HepG2 (cell line): ENCODE data around the gene IER2. TPM values are rescaled to one million over a fixed set of nuclear protein-coding genes. Genes with fewer than 3 reads are reported as not detected.

Source experiments
- ATAC-seq: fragments of 200-7000 bp; cut with Tn5 transposase; 3 replicates; pipeline ENCODE4 v1.9.1; 2020; ENCODE audit warnings: mild to moderate bottlenecking, moderate library complexity
- BruUV-seq: library from RNA; stranded (reverse); fragments of 400-500 nt; replicated peaks from 2 replicates; lab custom pipeline; 2021; lab: Mats Ljungman, UMichigan
- CTCF ChIA-PET: fragments of 300-600 bp; formaldehyde crosslinking; extraction: SDS; loops from one replicate; lab custom pipeline; 2021; ENCODE audit warnings: low total read pairs, inconsistent platforms, low intra/inter-chr PET ratio; lab: Yijun Ruan, JAX
- POLR2A ChIA-PET: fragments of 350-600 bp; sonication (Branson Sonifier 250); formaldehyde crosslinking; loops from one replicate; lab custom pipeline; 2020; ENCODE audit warnings: antibody characterized with exemption, inconsistent platforms; lab: Yijun Ruan, JAX
- DNase-seq: peaks from one replicate; pipeline ENCODE4 v3.0.0-alpha.2; 2015; ENCODE audit warnings: low spot score
- FAIRE-seq: peaks from 3 replicates; lab custom pipeline; 2011; peaks lifted over from hg19 to GRCh38; lab: Jason Lieb, UNC
- H2AFZ ChIP-seq: one replicate; pipeline ENCODE4 v1.6.1; 2011; ENCODE audit warnings: low read length, inconsistent platforms
- H3K27ac ChIP-seq: fragments of 300-600 bp; 3 replicates; pipeline ENCODE4 v1.8.0; 2011; ENCODE audit warnings: mixed run types, mild to moderate bottlenecking, mixed read lengths, low read length, inconsistent platforms; ENCODE audit not compliant: insufficient read depth; ENCODE audit errors: extremely low read length
- H3K27me3 ChIP-seq, 2 experiments: fragments of 200-600 bp in 1 of 2; 2 replicates in 1 of 2; 3 replicates in 1 of 2; pipeline versions ENCODE4 v1.6.0 to v1.8.0; 2011; ENCODE audit warnings: low read length in 2 of 2, mild to moderate bottlenecking in 2 of 2, moderate library complexity in 2 of 2, inconsistent platforms in 1 of 2; ENCODE audit not compliant: insufficient read depth in 2 of 2, control insufficient read depth in 1 of 2
- H3K36me3 ChIP-seq, 2 experiments: fragments of 200-600 bp in 1 of 2; replicated peaks in 1 of 2; 2 replicates in 1 of 2; 3 replicates in 1 of 2; pipeline versions ENCODE4 v1.5.1 to v1.8.0; 2011; ENCODE audit warnings: low read length in 2 of 2, inconsistent platforms in 1 of 2; ENCODE audit not compliant: insufficient read depth in 2 of 2, control insufficient read depth in 1 of 2
- H3K4me1 ChIP-seq: 2 replicates; pipeline ENCODE4 v1.5.1; 2012; ENCODE audit warnings: low read length, inconsistent platforms; ENCODE audit not compliant: insufficient read depth
- H3K4me2 ChIP-seq: 2 replicates; pipeline ENCODE4 v1.6.0; 2011; ENCODE audit warnings: low read depth, low read length, inconsistent platforms
- H3K4me3 ChIP-seq, 3 experiments: fragments of 200-600 bp in 1 of 3; sonication (generic), shearing (Covaris generic) in 1 of 3; replicated peaks in 1 of 3; 2 replicates each; pipeline ENCODE4 v1.5.1; 2011 to 2016; ENCODE audit warnings: low read length in 3 of 3, inconsistent platforms in 2 of 3, low read depth in 2 of 3, mild to moderate bottlenecking in 2 of 3, control low read depth in 1 of 3, mixed read lengths in 1 of 3; ENCODE audit not compliant: insufficient read depth in 1 of 3
- H3K79me2 ChIP-seq: one replicate; pipeline ENCODE4 v1.6.1; 2011; ENCODE audit warnings: low read length, inconsistent platforms; ENCODE audit not compliant: insufficient read depth
- H3K9ac ChIP-seq: 2 replicates; pipeline ENCODE4 v1.6.0; 2011; ENCODE audit warnings: mild to moderate bottlenecking, low read depth, low read length, inconsistent platforms; ENCODE audit not compliant: insufficient read depth
- H3K9me3 ChIP-seq: 2 replicates; pipeline ENCODE4 v1.5.1; 2012; ENCODE audit warnings: mild to moderate bottlenecking, low read length
- H4K20me1 ChIP-seq: 2 replicates; pipeline ENCODE4 v1.6.0; 2011; ENCODE audit warnings: inconsistent platforms, mild to moderate bottlenecking, low read length, moderate library complexity; ENCODE audit not compliant: insufficient read depth
- BCLAF1 ChIP-seq: fragments of 450-650 bp; IDR thresholded peaks from 2 replicates; pipeline ENCODE4 v1.6.1; 2017; ENCODE audit warnings: mild to moderate bottlenecking
- DPF2 ChIP-seq: sonication (generic); formaldehyde crosslinking; IDR thresholded peaks from 2 replicates; pipeline ENCODE4 v1.4.0; 2020; ENCODE audit warnings: mild to moderate bottlenecking, low read depth, missing genetic modification reagents, borderline replicate concordance
- IKZF4 ChIP-seq: sonication (generic); formaldehyde crosslinking; IDR thresholded peaks from 2 replicates; pipeline ENCODE4 v1.5.1; 2020; ENCODE audit warnings: borderline replicate concordance, mild to moderate bottlenecking, low read depth, missing genetic modification reagents; ENCODE audit errors: not compliant biosample characterization
- KLF12 ChIP-seq: sonication (generic); formaldehyde crosslinking; IDR thresholded peaks from 2 replicates; pipeline ENCODE4 v1.4.0; 2020; ENCODE audit warnings: missing genetic modification reagents, borderline replicate concordance
- MAFF ChIP-seq: IDR thresholded peaks from 2 replicates; pipeline ENCODE4 v1.6.1; 2011; ENCODE audit warnings: low read depth, low read length, improper control_type of control experiment
- MAFK ChIP-seq, 2 experiments: IDR thresholded peaks in 1 of 2; conservative IDR thresholded peaks in 1 of 2; 2 replicates each; pipeline ENCODE4 v1.6.1; 2011; ENCODE audit warnings: improper control_type of control experiment in 2 of 2, low read length in 2 of 2
- MAZ ChIP-seq, 2 experiments: sonication (generic) in 1 of 2; formaldehyde crosslinking in 1 of 2; IDR thresholded peaks; 2 replicates each; pipeline versions ENCODE4 v1.5.0 to v1.6.1; 2012 to 2020; ENCODE audit warnings: low read depth in 2 of 2, mild to moderate bottlenecking in 2 of 2, borderline replicate concordance in 1 of 2, improper control_type of control experiment in 1 of 2, low read length in 1 of 2, missing genetic modification reagents in 1 of 2, moderate library complexity in 1 of 2
- NBN ChIP-seq: fragments of 450-650 bp; conservative IDR thresholded peaks from 2 replicates; pipeline ENCODE4 v1.6.1; 2017
- RFX1 ChIP-seq: fragments of 450-650 bp; IDR thresholded peaks from 2 replicates; pipeline ENCODE4 v1.6.1; 2017
- SRF ChIP-seq: IDR thresholded peaks from 2 replicates; pipeline ENCODE4 v1.6.1; 2011; ENCODE audit warnings: mild to moderate bottlenecking, low read depth, low read length, moderate library complexity
- UBTF ChIP-seq: sonication (generic); formaldehyde crosslinking; IDR thresholded peaks from 2 replicates; pipeline ENCODE4 v1.4.0; 2020; ENCODE audit warnings: mild to moderate bottlenecking, missing genetic modification reagents
- ZNF30 ChIP-seq: sonication (generic); formaldehyde crosslinking; IDR thresholded peaks from 2 replicates; pipeline ENCODE4 v1.5.0; 2020; ENCODE audit warnings: mild to moderate bottlenecking, missing genetic modification reagents
- ZNF44 ChIP-seq: sonication (generic); formaldehyde crosslinking; IDR thresholded peaks from 2 replicates; pipeline ENCODE4 v1.5.1; 2020; ENCODE audit warnings: mild to moderate bottlenecking, missing genetic modification reagents
- ZNF510 ChIP-seq: sonication (generic); formaldehyde crosslinking; IDR thresholded peaks from 2 replicates; pipeline ENCODE4 v1.4.0; 2020; ENCODE audit warnings: low read depth, mild to moderate bottlenecking, missing genetic modification reagents
- ZNF761 ChIP-seq: sonication (generic); formaldehyde crosslinking; conservative IDR thresholded peaks from 2 replicates; pipeline ENCODE4 v1.4.0; 2020; ENCODE audit warnings: mild to moderate bottlenecking, missing genetic modification reagents
- ZZZ3 ChIP-seq: sonication (generic); formaldehyde crosslinking; IDR thresholded peaks from 2 replicates; pipeline ENCODE4 v1.4.0; 2020; ENCODE audit warnings: missing genetic modification reagents, mild to moderate bottlenecking, borderline replicate concordance
- WGBS: methylation state at CpG from one replicate; pipeline ENCODE4 v1.1.6; 2017; ENCODE audit warnings: low lambda C conversion rate; 5-methylcytosine and 5-hydroxymethylcytosine counted together
- in situ Hi-C: cut with HindIII; loops from 2 replicates; pipeline ENCODE4 v1.10.0; 2017; ENCODE audit warnings: low pct_unique_long_range_greater_than_20kb; ENCODE audit not compliant: extremely low pct_ligation_motif_present
- intact Hi-C: fragments of 100-400 bp; cut with micrococcal nuclease; formaldehyde crosslinking; loops from one replicate; pipeline ENCODE4 v1.10.0; 2022; ENCODE audit not compliant: unreplicated experiment
- polyA plus RNA-seq, 8 experiments: library from polyadenylated mRNA; depleted of rRNA in 3 of 8; stranded (reverse) in 7 of 8; unstranded in 1 of 8; fragments of >200 nt; fragmentation: Illumina TruSeq in 4 of 8; extraction: Trizol in 4 of 8; gene quantifications; 2 replicates each; pipeline versions ENCODE4 v1.2.1 to v1.2.3, GENCODE V29; 2011 to 2016; ENCODE audit warnings: low read depth in 4 of 8, missing spikeins in 1 of 8, mixed read lengths in 1 of 8; ENCODE audit not compliant: insufficient read depth in 1 of 8
- total RNA-seq, 5 experiments: library from RNA; depleted of rRNA; stranded (reverse); fragments of >200 nt; fragmentation: Illumina TruSeq; extraction: Trizol; gene quantifications; 2 replicates each; pipeline ENCODE4 v1.2.3, GENCODE V29; 2016; ENCODE audit warnings: low read depth in 1 of 5

IER2 gene
- total and polyA plus RNA-seq, 2 of the 13 experiments (the other 11 are each of a cell fraction or from before 2014, with no cell fraction given) = 10.1 to 14.3 TPM

- CTCF ChIA-PET = no interaction called here
- TF ChIP-seq ZNF510 (no peak), IKZF4 (no peak), UBTF (CRISPR knock-in tag) (no peak; the same call in 1 of the 2 replicates), RFX1 (no peak), BCLAF1 (no peak), SRF (peak; percentile 87), MAFK (conservative IDR thresholded peaks at IDR 0.05 in 1 of 2, IDR thresholded peaks at IDR 0.05 in 1 of 2; ENCODE audit: low read length in 2 of 2) (no peak), ZNF761 (CRISPR knock-in tag) (no peak), ZZZ3 (CRISPR knock-in tag) (no peak), ZNF30 (CRISPR knock-in tag) (no peak), NBN (no peak), ZNF44 (no peak), DPF2 (CRISPR knock-in tag) (no peak), MAZ (IDR thresholded peaks at IDR 0.05; ENCODE audit: borderline replicate concordance, low read depth, low read length) (peak; percentile 88), MAZ (CRISPR knock-in tag; IDR thresholded peaks at IDR 0.05; ENCODE audit: low read depth) (peak; percentile 89), KLF12 (CRISPR knock-in tag) (peak; percentile 72; the same call in 1 of the 2 replicates), MAFF (no peak)
Measured at GRCh38 chr19:13117772-13118423, 32.3 kb upstream of the IER2 start, which contains the start of gene NACC1. TSS of gene NACC1 (plus strand) at chr19:13118264. CDS start at chr19:13135208, 16,944 bp downstream.

More at GRCh38 chr19:13117772-13118423, 32.3 kb upstream of the IER2 start, which contains the start of gene NACC1:
- POLR2A ChIA-PET = interaction anchor here (0.6 to 2.7 kb wide), 15 partner anchors 11 to 456 kb away, joined by 3 to 20 read pairs (median 5); partner anchors contain the start of genes FARSA, IER2, JUNB and STX10
- H3K27ac ChIP-seq = peak within 1 kb of the TSS; percentile 91
- H4K20me1 ChIP-seq = peaks cover 22% of the 10 kb centered on the region
- peak within 1 kb of the TSS; percentile 96 to 99 (median 99) for H3K4me3 ChIP-seq
- no TSS peak for BruUV-seq
- peaks cover 62% of the 10 kb centered on the region for H3K79me2 ChIP-seq
- peak within 1 kb of the TSS; percentile 95 for H3K4me2 ChIP-seq
- WGBS = 3% methylated on average over 19 of the region's 65 CpGs
- H3K4me1 ChIP-seq = peaks cover 42% of the 10 kb centered on the region
- H3K9me3 ChIP-seq = no peaks in the 10 kb centered on the region
- in situ Hi-C loops = loop anchor here (5.0 kb wide), 1 partner anchor 34 kb away; the partner anchor contains the start of genes IER2 and STX10
- H3K9ac ChIP-seq = peak within 1 kb of the TSS; percentile 99
- peak; percentile 76 for ATAC-seq
- H3K36me3 ChIP-seq = peaks cover 7 to 27% of the 10 kb centered on the region in 2 experiments; a peak in 4 of 5 replicates
- H3K27me3 ChIP-seq = no peaks in the 10 kb centered on the region; a peak in 1 of 5 replicates
- peak; percentile 74 for DNase-seq
- H2AFZ ChIP-seq = peak within 1 kb of the TSS; percentile 85
- intact Hi-C loops = loop anchor here (5.0 kb wide), 1 partner anchor 34 kb away; the partner anchor contains the start of genes IER2 and STX10
- no peak for FAIRE-seq
